H1 (cell line): Measurements from ENCODE around the gene LSM7. TPM values are rescaled to one million over a fixed set of nuclear protein-coding genes. Genes with fewer than 3 reads are reported as not detected.

Source experiments
- CTCF ChIA-PET: fragments of 300-600 bp; sonication (Branson Sonifier 250); formaldehyde crosslinking; loops from one replicate; lab custom pipeline; 2021; ENCODE audit not compliant: partially characterized antibody; lab: Charles Lee
- POLR2A ChIA-PET: fragments of 300-600 bp; sonication (Branson Sonifier 250); formaldehyde crosslinking; loops from one replicate; lab custom pipeline; 2021; ENCODE audit warnings: inconsistent platforms; ENCODE audit not compliant: partially characterized antibody; lab: Charles Lee
- DNase-seq, 2 experiments: peaks; one replicate each; pipeline versions ENCODE4 v3.0.0 to v3.0.0-alpha.2; 2010 to 2022; ENCODE audit warnings: low spot score in 2 of 2, low read depth in 1 of 2, mixed read lengths in 1 of 2
- FAIRE-seq: peaks from 2 replicates; lab custom pipeline; 2011; peaks lifted over from hg19 to GRCh38; lab: Jason Lieb, UNC
- H2AFZ ChIP-seq: 2 replicates; pipeline ENCODE4 v1.8.1; 2012; ENCODE audit warnings: low read length, inconsistent platforms
- H2AK5ac ChIP-seq: 2 replicates; pipeline ENCODE4 v1.6.1; 2013; ENCODE audit warnings: low read depth, low read length
- H2BK120ac ChIP-seq: replicated peaks from 2 replicates; pipeline ENCODE3; 2013; ENCODE audit warnings: low read depth, low read length, inconsistent platforms
- H2BK12ac ChIP-seq: 2 replicates; pipeline ENCODE4 v1.6.1; 2013; ENCODE audit warnings: low read depth, low read length
- H2BK15ac ChIP-seq: 2 replicates; pipeline ENCODE4 v1.6.1; 2013; ENCODE audit warnings: low read length
- H2BK20ac ChIP-seq: 2 replicates; pipeline ENCODE4 v1.6.1; 2013; ENCODE audit warnings: low read length
- H2BK5ac ChIP-seq: 2 replicates; pipeline ENCODE4 v1.6.1; 2013; ENCODE audit warnings: low read depth, low read length
- H3K14ac ChIP-seq: 2 replicates; pipeline ENCODE4 v1.6.1; 2013; ENCODE audit warnings: inconsistent platforms; ENCODE audit not compliant: insufficient read length
- H3K18ac ChIP-seq: 2 replicates; pipeline ENCODE4 v1.6.1; 2013; ENCODE audit warnings: low read length; ENCODE audit errors: extremely low read depth
- H3K23ac ChIP-seq: 2 replicates; pipeline ENCODE4 v1.6.1; 2013; ENCODE audit warnings: inconsistent platforms; ENCODE audit not compliant: insufficient read length
- H3K23me2 ChIP-seq: 2 replicates; pipeline ENCODE4 v1.6.1; 2013; ENCODE audit warnings: low read depth, low read length
- H3K27ac ChIP-seq: 2 replicates; pipeline ENCODE4 v1.6.1; 2011; ENCODE audit warnings: low read depth, low read length, inconsistent platforms
- H3K27me3 ChIP-seq, 4 experiments: replicated peaks in 1 of 4; 1 replicate in 1 of 4; 2 replicates in 3 of 4; pipeline versions ENCODE4 v1.6.1 to v1.8.1; 2011 to 2013; ENCODE audit warnings: low read length in 3 of 4, mild to moderate bottlenecking in 3 of 4, inconsistent platforms in 2 of 4, mixed read lengths in 2 of 4, moderate library complexity in 1 of 4; ENCODE audit not compliant: control insufficient read depth in 3 of 4, insufficient read depth in 3 of 4; ENCODE audit errors: extremely low read depth in 1 of 4
- H3K36me3 ChIP-seq, 4 experiments: 2 replicates each; pipeline versions ENCODE4 v1.6.1 to v1.8.1; 2011 to 2013; ENCODE audit warnings: mild to moderate bottlenecking in 4 of 4, low read length in 3 of 4, moderate library complexity in 2 of 4, control low read depth in 1 of 4, inconsistent platforms in 1 of 4; ENCODE audit not compliant: insufficient read depth in 4 of 4, control insufficient read depth in 2 of 4
- H3K4ac ChIP-seq: replicated peaks from 2 replicates; pipeline ENCODE3; 2013; ENCODE audit warnings: low read length, low read depth, mixed read lengths, inconsistent platforms; ENCODE audit not compliant: insufficient read length
- H3K4me1 ChIP-seq, 4 experiments: replicated peaks in 1 of 4; 1 replicate in 1 of 4; 2 replicates in 3 of 4; pipeline versions ENCODE4 v1.6.1 to v1.8.1; 2011 to 2013; ENCODE audit warnings: low read length in 3 of 4, inconsistent platforms in 2 of 4, mixed read lengths in 1 of 4; ENCODE audit not compliant: insufficient read depth in 4 of 4, control insufficient read depth in 3 of 4
- H3K4me2 ChIP-seq, 2 experiments: 2 replicates each; pipeline versions ENCODE4 v1.6.1 to v1.8.1; 2011 to 2013; ENCODE audit warnings: low read depth in 2 of 2, low read length in 2 of 2, control low read depth in 1 of 2, inconsistent platforms in 1 of 2, mild to moderate bottlenecking in 1 of 2; ENCODE audit not compliant: insufficient read depth in 1 of 2
- H3K4me3 ChIP-seq, 4 experiments: fragments of 200-600, 300-600 bp in 1 of 4; sonication (generic), shearing (Covaris generic), sonication (Bioruptor Twin) in 1 of 4; 2 replicates each; pipeline versions ENCODE4 v1.5.1 to v1.8.1; 2011 to 2016; ENCODE audit warnings: low read length in 4 of 4, low read depth in 3 of 4, control low read depth in 2 of 4, inconsistent platforms in 2 of 4, mild to moderate bottlenecking in 2 of 4, mixed read lengths in 1 of 4, moderate library complexity in 1 of 4; ENCODE audit not compliant: insufficient read depth in 2 of 4; ENCODE audit errors: extremely low read depth in 1 of 4
- H3K56ac ChIP-seq: replicated peaks from 2 replicates; pipeline ENCODE3; 2013; ENCODE audit warnings: low read depth, mild to moderate bottlenecking, mixed read lengths, low read length, inconsistent platforms; ENCODE audit not compliant: insufficient read length
- H3K79me1 ChIP-seq: 2 replicates; pipeline ENCODE4 v1.6.1; 2013; ENCODE audit warnings: low read depth, low read length, control low read depth
- H3K79me2 ChIP-seq, 2 experiments: 2 replicates each; pipeline versions ENCODE4 v1.6.1 to v1.8.1; 2012 to 2013; ENCODE audit warnings: low read length in 2 of 2, mild to moderate bottlenecking in 2 of 2, inconsistent platforms in 1 of 2; ENCODE audit not compliant: insufficient read depth in 2 of 2, control insufficient read depth in 1 of 2
- H3K9ac ChIP-seq, 4 experiments: replicated peaks in 1 of 4; 1 replicate in 1 of 4; 2 replicates in 3 of 4; pipeline versions ENCODE4 v1.6.1 to v1.8.1; 2011 to 2013; ENCODE audit warnings: low read depth in 3 of 4, low read length in 3 of 4, control low read depth in 2 of 4, mild to moderate bottlenecking in 2 of 4, moderate library complexity in 2 of 4, inconsistent platforms in 1 of 4; ENCODE audit errors: extremely low read depth in 1 of 4
- H3K9me3 ChIP-seq, 2 experiments: 2 replicates each; pipeline versions ENCODE4 v1.6.1 to v1.8.1; 2012 to 2013; ENCODE audit warnings: mild to moderate bottlenecking in 2 of 2, moderate library complexity in 2 of 2, control low read depth in 1 of 2, inconsistent platforms in 1 of 2, low read depth in 1 of 2, low read length in 1 of 2, mixed read lengths in 1 of 2; ENCODE audit not compliant: insufficient read depth in 2 of 2
- H4K20me1 ChIP-seq, 2 experiments: replicated peaks in 1 of 2; 2 replicates each; pipeline versions ENCODE3 to v1.8.1; 2011 to 2013; ENCODE audit warnings: inconsistent platforms in 2 of 2, low read length in 2 of 2, mild to moderate bottlenecking in 1 of 2; ENCODE audit not compliant: insufficient read depth in 2 of 2, control insufficient read depth in 1 of 2
- H4K5ac ChIP-seq: 2 replicates; pipeline ENCODE4 v1.6.1; 2013; ENCODE audit warnings: low read length, low read depth, mixed read lengths, inconsistent platforms; ENCODE audit not compliant: insufficient read length
- H4K8ac ChIP-seq: 2 replicates; pipeline ENCODE4 v1.8.0; 2013; ENCODE audit warnings: mild to moderate bottlenecking, moderate library complexity, low read length, inconsistent platforms; ENCODE audit not compliant: insufficient read depth; ENCODE audit errors: extremely low read depth
- H4K91ac ChIP-seq: replicated peaks from 2 replicates; pipeline ENCODE3; 2013; ENCODE audit warnings: low read length, mixed read lengths, inconsistent platforms; ENCODE audit not compliant: insufficient read length
- BACH1 ChIP-seq: IDR thresholded peaks from 2 replicates; pipeline ENCODE4 v1.6.1; 2012; ENCODE audit warnings: low read length, improper control_type of control experiment
- CBX8 ChIP-seq: fragments of 300-800, 300-1000 bp; sonication (generic); IDR thresholded peaks from 2 replicates; pipeline ENCODE4 v1.7.1; 2016; ENCODE audit warnings: low read depth, low read length, borderline replicate concordance
- CEBPB ChIP-seq: IDR thresholded peaks from 2 replicates; pipeline ENCODE4 v1.6.1; 2012; ENCODE audit warnings: low read depth, low read length
- CTBP2 ChIP-seq: IDR thresholded peaks from 2 replicates; pipeline ENCODE4 v1.7.0; 2011; ENCODE audit warnings: borderline replicate concordance, mild to moderate bottlenecking, moderate library complexity, mixed read lengths, low read length; ENCODE audit not compliant: insufficient read depth, insufficient read length
- MAFK ChIP-seq: IDR thresholded peaks from 2 replicates; pipeline ENCODE4 v1.6.1; 2012; ENCODE audit warnings: low read depth, mild to moderate bottlenecking, improper control_type of control experiment, low read length
- RNF2 ChIP-seq: fragments of 200-900, 300-1000 bp; sonication (generic); IDR thresholded peaks from 2 replicates; pipeline ENCODE4 v1.7.1; 2016; ENCODE audit warnings: borderline replicate concordance, low read depth, mild to moderate bottlenecking, antibody characterized with exemption, low read length; ENCODE audit not compliant: poor library complexity, severe bottlenecking; ENCODE audit errors: missing control alignments
- SIRT6 ChIP-seq: IDR thresholded peaks from one replicate; pipeline ENCODE4 v1.7.1; 2012; ENCODE audit warnings: low read length, inconsistent platforms
- TEAD4 ChIP-seq: IDR thresholded peaks from 2 replicates; pipeline ENCODE4 v1.6.1; 2012; ENCODE audit warnings: low read depth, low read length, inconsistent platforms, mixed read lengths
- USF2 ChIP-seq: IDR thresholded peaks from 2 replicates; pipeline ENCODE4 v1.6.1; 2011; ENCODE audit warnings: low read length, improper control_type of control experiment
- WGBS, 2 experiments: shearing (Covaris generic) in 1 of 2; methylation state at CpG; one replicate each; pipeline versions ENCODE4 v1.1.6 to v1.1.7; 2013 to 2015; ENCODE audit warnings: low lambda C conversion rate in 2 of 2, mixed read lengths in 2 of 2, inconsistent platforms in 1 of 2, low coverage in 1 of 2, missing lambda C conversion rate in 1 of 2; ENCODE audit not compliant: insufficient replicate concordance in 2 of 2, insufficient coverage in 1 of 2, insufficient read length in 1 of 2; ENCODE audit errors: extremely low coverage in 1 of 2, missing lambda C conversion rate in 1 of 2; 5-methylcytosine and 5-hydroxymethylcytosine counted together
- polyA plus RNA-seq, 7 experiments: library from polyadenylated mRNA; depleted of rRNA in 3 of 7; stranded (reverse) in 5 of 7; unstranded in 2 of 7; fragments of >200 nt in 5 of 7; fragments of 200-250 nt in 2 of 7; gene quantifications; 1 replicate in 5 of 7; 2 replicates in 1 of 7; 4 replicates in 1 of 7; pipeline versions ENCODE4 v1.2.1 to v1.2.3, GENCODE V29; 2011 to 2013; ENCODE audit warnings: missing spikeins in 2 of 7, mixed read lengths in 2 of 7
- total RNA-seq: library from RNA; stranded (reverse); fragmentation: NEBNext Ultra II Directional; extraction: Animal tissue kit (Norgen Biotek cat#: 25700); gene quantifications from 2 replicates; pipeline ENCODE4 v1.2.1, GENCODE V29; 2021
- TF ChIP-seq, protein P1 (sequence below): IDR thresholded peaks from 2 replicates; pipeline ENCODE4 v1.6.1; 2012; ENCODE audit warnings: inconsistent platforms

The LSM7 gene
- total and polyA plus RNA-seq, 2 of the 8 experiments (the other 6 are each of a cell fraction or from before 2014, with no cell fraction given), result 228 to 1,335 TPM

DNA sequence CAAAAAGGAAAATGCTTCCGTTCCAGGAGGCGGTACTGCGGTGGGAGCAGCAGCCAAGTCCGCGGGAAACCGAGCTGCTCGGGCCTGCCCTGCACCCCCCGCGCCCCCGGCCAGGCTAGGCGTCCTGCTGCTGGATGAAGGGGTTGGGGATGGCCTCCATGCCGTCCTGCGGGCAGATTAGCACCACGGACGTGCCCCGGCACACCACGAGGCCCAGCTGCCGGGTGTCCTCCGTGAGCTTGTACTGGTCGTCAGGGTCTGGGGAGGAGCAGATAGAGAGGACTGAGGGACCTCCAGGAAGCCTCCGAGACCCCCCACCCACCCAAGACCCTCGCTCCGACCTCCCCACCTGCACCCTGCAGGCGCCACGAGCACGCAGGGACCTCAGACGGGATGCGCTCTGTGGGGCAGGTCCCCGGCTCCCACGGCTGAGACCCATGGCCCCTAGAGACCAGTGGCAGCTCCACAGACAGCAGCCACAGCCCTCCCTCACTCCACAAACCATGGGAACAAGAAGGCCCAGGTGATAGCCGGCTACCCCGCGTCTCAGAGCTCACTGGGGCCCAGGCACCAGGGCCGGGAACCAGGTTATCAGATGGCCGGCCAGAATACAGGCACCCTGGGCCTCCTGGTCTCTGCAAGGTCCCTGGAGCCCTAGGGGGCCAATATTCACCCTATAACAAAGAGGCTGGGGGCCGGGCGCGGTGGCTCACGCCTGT, 6.7 kb downstream of the LSM7 start:
- no peak overlapping the region for H3K9ac ChIP-seq
- H2AFZ ChIP-seq, result no peak overlapping the region
- H3K27me3 ChIP-seq, result no peaks in the 10 kb centered on the region
- no peak overlapping the region for H3K56ac ChIP-seq
- no peak for DNase-seq
- no peak overlapping the region for H2BK20ac ChIP-seq
- no peak for FAIRE-seq
- no peaks in the 10 kb centered on the region for H3K23me2 ChIP-seq
- no peaks in the 10 kb centered on the region for H3K4me1 ChIP-seq
- no peak overlapping the region for H3K4me3 ChIP-seq
- H3K23ac ChIP-seq, result no peak overlapping the region
- no peak overlapping the region for H3K27ac ChIP-seq
- no peak overlapping the region for H4K5ac ChIP-seq
- no peak overlapping the region for H2BK12ac ChIP-seq
- H2AK5ac ChIP-seq, result no peak overlapping the region
- CTCF ChIA-PET, result interaction anchor here (1.0 to 1.7 kb wide), 6 partner anchors 10 to 86 kb away, joined by 3 to 10 read pairs (median 4); partner anchors contain the start of gene PLEKHJ1
- peaks cover 0 to 6% of the 10 kb centered on the region in 2 experiments; a peak in 1 of 4 replicates for H3K79me2 ChIP-seq
- peak overlapping the region; percentile 51; the same call in 1 of the 2 replicates for H4K8ac ChIP-seq
- H3K79me1 ChIP-seq, result peaks cover 3% of the 10 kb centered on the region; the same call in 1 of the 2 replicates
- POLR2A ChIA-PET, result interaction anchor here (0.6 to 2.3 kb wide), 10 partner anchors 8 to 163 kb away, joined by 3 to 9 read pairs (median 3); no protein-coding TSS in a partner anchor
- H3K36me3 ChIP-seq, result peaks cover 0 to 11% (median 5%) of the 10 kb centered on the region in 4 experiments; a peak in 6 of 8 replicates
- WGBS, 2 experiments, result 86% methylated on average over 31 of the region's 39 CpGs; no CpG with 5 or more reads in 1 of the 2 experiments
- H2BK120ac ChIP-seq, result no peak overlapping the region
- no peak overlapping the region for H3K4me2 ChIP-seq
- H3K9me3 ChIP-seq, result no peaks in the 10 kb centered on the region
- H3K4ac ChIP-seq, result no peak overlapping the region
- no peak overlapping the region for H4K91ac ChIP-seq
- no peak overlapping the region for H2BK15ac ChIP-seq
- peaks cover 0 to 4% of the 10 kb centered on the region in 2 experiments for H4K20me1 ChIP-seq
- no peak overlapping the region for H2BK5ac ChIP-seq
- H3K18ac ChIP-seq, result no peak overlapping the region
- no peak overlapping the region for H3K14ac ChIP-seq
- no peak for TF ChIP-seq SIRT6
- TF ChIP-seq MAFK, result no peak
- no peak for TF ChIP-seq BACH1
- TF ChIP-seq USF2, result no peak
- TF ChIP-seq TEAD4, result no peak
- TF ChIP-seq RNF2, result no peak
- no peak for TF ChIP-seq CTBP2
- TF ChIP-seq CBX8, result no peak
- TF ChIP-seq, protein P1, sequence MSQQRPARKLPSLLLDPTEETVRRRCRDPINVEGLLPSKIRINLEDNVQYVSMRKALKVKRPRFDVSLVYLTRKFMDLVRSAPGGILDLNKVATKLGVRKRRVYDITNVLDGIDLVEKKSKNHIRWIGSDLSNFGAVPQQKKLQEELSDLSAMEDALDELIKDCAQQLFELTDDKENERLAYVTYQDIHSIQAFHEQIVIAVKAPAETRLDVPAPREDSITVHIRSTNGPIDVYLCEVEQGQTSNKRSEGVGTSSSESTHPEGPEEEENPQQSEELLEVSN, result no peak
- no peak for TF ChIP-seq CEBPB
